Uterus (tissue), 4 donors: ENCODE data around the gene PLEKHG2. TPM values are rescaled to one million over a fixed set of nuclear protein-coding genes. Genes with fewer than 3 reads are reported as not detected.

ENCODE experiments used
- DNase-seq, 2 donors: peaks; one replicate each; pipeline ENCODE4 v3.0.0-alpha.2; 2019 to 2020
- H3K27ac ChIP-seq, 2 donors: fragments of 200-600 bp; sonication (generic); 1 replicate in 1 of 2; 2 replicates in 1 of 2; pipeline ENCODE4 v1.5.1; 2016 to 2018
- H3K27me3 ChIP-seq, 2 donors: fragments of 200-600 bp; sonication (generic); one replicate each; pipeline ENCODE4 v1.5.1; 2018 to 2019; ENCODE audit warnings: control low read depth in 1 of 2
- H3K36me3 ChIP-seq, 2 donors: fragments of 200-600 bp; sonication (generic); one replicate each; pipeline ENCODE4 v1.5.1; 2019; ENCODE audit warnings: control low read depth in 1 of 2
- H3K4me1 ChIP-seq, 2 donors: fragments of 200-600 bp; sonication (generic); one replicate each; pipeline ENCODE4 v1.5.1; 2018 to 2019; ENCODE audit warnings: control low read depth in 1 of 2
- H3K4me3 ChIP-seq, 2 donors: fragments of 200-600 bp; sonication (generic); 1 replicate in 1 of 2; 2 replicates in 1 of 2; pipeline ENCODE4 v1.5.1; 2018 to 2019; ENCODE audit warnings: mild to moderate bottlenecking in 1 of 2
- H3K9me3 ChIP-seq, 2 donors: fragments of 200-600 bp; sonication (generic); one replicate each; pipeline ENCODE4 v1.5.1; 2019; ENCODE audit warnings: control low read depth in 1 of 2
- CTCF ChIP-seq, 4 experiments: fragments of 200-600 bp in 2 of 4; fragments of 450-650 bp in 2 of 4; sonication (generic) in 2 of 4; IDR thresholded peaks; one replicate each; pipeline ENCODE4 v1.5.1; 2016 to 2019; ENCODE audit warnings: antibody characterized with exemption in 4 of 4, mild to moderate bottlenecking in 2 of 4, moderate library complexity in 1 of 4
- POLR2A ChIP-seq, 2 donors: fragments of 450-650 bp; IDR thresholded peaks; one replicate each; pipeline ENCODE4 v1.6.1; 2016; ENCODE audit warnings: antibody characterized with exemption in 2 of 2, mild to moderate bottlenecking in 1 of 2, moderate library complexity in 1 of 2
- intact Hi-C: fragments of 100-400 bp; cut with DNase I; formaldehyde crosslinking; loops from one replicate; pipeline ENCODE4 v1.15.1; 2023; ENCODE audit warnings: low total_unique reads
- total RNA-seq, 4 donors: library from RNA; depleted of rRNA in 3 of 4; stranded (reverse); fragments of >200 nt in 3 of 4; gene quantifications; one replicate each; pipeline versions ENCODE4 v1.1.0 to v1.2.4, GENCODE V29; 2014 to 2023
- donor health status: DM: yes; HTN: yes; CAD: no.

PLEKHG2 gene
- total RNA-seq, 4 donors from 2014 or later: 5.1 to 120 (median 21.6) TPM

GRCh38 chr19:39386557-39386956 lies 25.9 kb upstream of the PLEKHG2 start:
- Histone ChIP-seq H3K27ac (no peak overlapping the region), H3K27me3 (no peaks in the 10 kb centered on the region), H3K4me1 (peaks cover 4 to 7% of the 10 kb centered on the region in 2 donors), H3K4me3 (no peak overlapping the region), H3K36me3 (no peaks in the 10 kb centered on the region), H3K9me3 (no peaks in the 10 kb centered on the region)
- intact Hi-C loops: no loop called here
- no peak for DNase-seq
- TF ChIP-seq POLR2A (IDR thresholded peaks at IDR 0.05): no peak
- TF ChIP-seq CTCF (IDR thresholded peaks at IDR 0.05): no peak

DNA sequence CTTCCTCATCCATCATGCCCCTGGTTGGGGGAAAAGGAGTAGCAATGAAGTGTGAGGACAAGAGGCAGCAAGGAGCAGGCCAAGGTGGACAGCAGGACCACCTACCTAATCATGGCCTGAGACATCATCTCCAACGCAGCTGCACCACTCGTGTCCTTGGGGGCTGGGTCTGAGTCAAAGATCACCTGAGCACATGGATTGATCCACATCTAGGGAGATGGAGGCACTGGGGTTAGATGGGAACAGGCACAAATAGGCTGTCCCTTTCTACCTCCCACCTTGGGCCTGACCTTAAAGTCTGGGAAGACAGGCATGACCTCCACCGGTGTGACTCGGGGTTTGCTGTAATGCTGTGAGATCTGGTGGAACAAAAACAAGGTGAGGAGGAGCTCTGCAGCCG lies 23.8 kb upstream of the PLEKHG2 start:
- intact Hi-C loops: no loop called here
- TF ChIP-seq CTCF (IDR thresholded peaks at IDR 0.05) (no peak), POLR2A (IDR thresholded peaks at IDR 0.05) (no peak)

DNA sequence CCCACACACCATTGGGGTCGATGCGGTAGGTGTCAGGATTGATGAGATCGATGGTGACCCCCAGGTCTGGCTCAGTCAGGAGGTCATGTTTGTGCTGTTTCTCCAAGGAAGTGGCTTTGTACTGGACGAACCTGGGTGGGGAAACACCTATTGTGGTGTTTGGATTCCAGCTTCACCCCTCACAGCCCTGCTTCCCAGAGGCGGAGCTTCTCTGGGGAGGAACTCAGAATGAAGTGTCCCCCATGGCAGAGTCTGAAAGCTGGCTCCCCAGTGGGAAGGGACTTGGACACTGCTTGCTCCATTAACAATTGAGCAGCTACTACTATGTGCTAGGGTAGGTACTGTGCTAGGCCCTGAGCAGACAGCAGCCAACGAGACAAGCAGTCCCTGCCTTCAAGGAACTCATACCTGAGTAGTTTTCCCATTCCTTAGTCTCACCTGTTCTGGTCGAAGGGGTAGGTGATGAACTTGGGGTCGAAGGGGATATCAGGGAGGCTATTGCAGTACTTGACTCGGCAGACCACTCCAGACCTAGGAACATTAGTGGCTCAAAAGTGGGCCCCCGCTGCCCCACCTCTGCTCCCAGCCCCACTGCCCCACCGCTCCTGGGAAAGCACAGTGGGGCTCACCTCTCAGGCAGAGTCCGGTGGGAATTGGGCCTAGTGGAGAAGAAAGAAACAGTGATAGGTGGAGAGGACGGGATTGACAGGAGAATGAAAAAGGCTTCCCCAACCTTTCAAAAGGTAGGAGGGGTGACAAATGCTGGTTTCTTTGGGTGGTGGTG lies 22.6 kb upstream of the PLEKHG2 start:
- peak overlapping the region; percentile 86 to 99 for H3K27ac ChIP-seq
- H3K27me3 ChIP-seq: no peaks in the 10 kb centered on the region
- intact Hi-C loops: no loop called here
- DNase-seq: no peak
- H3K9me3 ChIP-seq: no peaks in the 10 kb centered on the region
- TF ChIP-seq CTCF (IDR thresholded peaks at IDR 0.05): no peak
- no peak for TF ChIP-seq POLR2A (IDR thresholded peaks at IDR 0.05)
- peak overlapping the region in 1 of 2 donors; percentile 96 for H3K4me3 ChIP-seq
- no peaks in the 10 kb centered on the region for H3K36me3 ChIP-seq
- H3K4me1 ChIP-seq: peaks cover 4 to 7% of the 10 kb centered on the region in 2 donors

More for the DNA sequence above, 23.8 kb upstream of the PLEKHG2 start:
- Histone ChIP-seq H3K36me3 (no peaks in the 10 kb centered on the region), H3K27me3 (no peaks in the 10 kb centered on the region), H3K9me3 (no peaks in the 10 kb centered on the region), H3K4me3 (no peak overlapping the region), H3K27ac (peak overlapping the region in 1 of 2 donors; percentile 3), H3K4me1 (peaks cover 4 to 7% of the 10 kb centered on the region in 2 donors)
- no peak for DNase-seq

GRCh38 chr19:39390451-39390750 lies 22.1 kb upstream of the PLEKHG2 start:
- no peaks in the 10 kb centered on the region for H3K27me3 ChIP-seq
- no peak for DNase-seq
- no peaks in the 10 kb centered on the region for H3K9me3 ChIP-seq
- intact Hi-C loops: no loop called here
- peak overlapping the region; percentile 86 to 99 for H3K27ac ChIP-seq
- no peaks in the 10 kb centered on the region for H3K36me3 ChIP-seq
- peak overlapping the region; percentile 79 to 96 for H3K4me3 ChIP-seq
- TF ChIP-seq CTCF (IDR thresholded peaks at IDR 0.05): no peak
- TF ChIP-seq POLR2A (IDR thresholded peaks at IDR 0.05): no peak
- H3K4me1 ChIP-seq: peaks cover 4 to 7% of the 10 kb centered on the region in 2 donors

DNA sequence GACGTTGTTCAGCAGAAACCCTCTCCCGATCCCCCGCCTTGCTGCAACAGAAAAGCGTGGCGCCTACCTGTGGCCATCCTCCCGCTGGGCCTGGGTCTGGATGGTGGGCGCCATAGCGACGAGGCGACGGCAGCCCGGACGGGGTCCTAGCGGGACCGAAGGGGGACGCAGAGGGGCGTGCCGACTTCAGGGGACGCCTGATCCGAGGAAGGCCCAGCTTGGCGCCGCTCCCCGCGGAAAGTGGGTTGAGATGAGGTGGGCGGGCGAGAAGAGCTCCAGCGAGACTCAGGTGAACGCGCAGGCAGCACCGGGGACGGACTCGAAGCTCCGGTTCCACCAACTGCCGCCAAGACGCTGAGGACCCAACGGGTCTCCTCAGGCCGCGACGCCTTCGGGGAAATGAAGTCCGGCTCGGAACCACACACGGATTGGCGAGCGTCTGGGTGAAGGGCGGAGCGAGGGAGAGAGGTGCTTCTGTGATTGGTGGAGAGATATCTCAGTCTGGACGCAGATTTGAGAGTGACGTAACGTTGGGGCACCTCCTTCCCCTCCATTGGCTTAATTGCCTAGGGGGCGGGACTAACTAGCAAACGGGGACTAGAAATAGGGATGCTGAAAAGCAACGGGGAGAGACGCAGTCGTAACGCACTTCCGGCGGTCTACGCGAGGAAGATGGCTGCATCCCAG lies 21.6 kb upstream of the PLEKHG2 start, which contains the start of the genes MED29 and PAF1:
TSS of gene MED29 (plus strand) at position 628 of the 687 bp plus-strand sequence. CDS start at position 673, 45 bp downstream.
TSS of gene PAF1 (minus strand) at position 356 of the 687 bp plus-strand sequence. CDS start at position 114, 242 bp downstream.
- H3K9me3 ChIP-seq: no peaks in the 10 kb centered on the region
- peak within 1 kb of the TSS; percentile 79 to 96 for H3K4me3 ChIP-seq
- no peaks in the 10 kb centered on the region for H3K36me3 ChIP-seq
- peak; percentile 97 to 99 for DNase-seq
- H3K27ac ChIP-seq: peak within 1 kb of the TSS; percentile 88 to 99
- intact Hi-C loops: no loop called here
- H3K27me3 ChIP-seq: no peaks in the 10 kb centered on the region
- TF ChIP-seq POLR2A (IDR thresholded peaks at IDR 0.05) (peak; percentile 77 to 89), CTCF (IDR thresholded peaks at IDR 0.05) (peak in 1 of 4 experiments; percentile 27)
- H3K4me1 ChIP-seq: peaks cover 4 to 7% of the 10 kb centered on the region in 2 donors
